DMS114 treated with DMSO at 0.1 percent for 48 hours (cell line): ENCODE measurements around the gene SCMH1.

Experiments used
- DNase-seq: peaks from one replicate; lab custom pipeline; 2025; ENCODE audit not compliant: unreplicated experiment; lab: John Stamatoyannopoulos, UW

SCMH1 gene

GRCh38 chr1:40980453-40981121 lies 261.5 kb downstream of the SCMH1 start:
- no peak for DNase-seq

GRCh38 chr1:40980068-40980452 lies 262.0 kb downstream of the SCMH1 start:
- no peak for DNase-seq

GRCh38 chr1:40979241-40980067 lies 262.7 kb downstream of the SCMH1 start, which contains the start of gene CTPS1:
CTPS1 (plus strand) TSS chr1:40979696; CDS start chr1:40983291, 3,595 bp downstream.
- DNase-seq: peak; percentile 86

GRCh38 chr1:40978886-40979240 lies 263.2 kb downstream of the SCMH1 start:
- no peak for DNase-seq

- DNase-seq: no peak
These were observed 264.4 kb downstream of the SCMH1 start for GRCh38 chr1:40977716-40978115.
